A673 (cell line): ENCODE data around the gene ACSF2. TPM values are rescaled to one million over a fixed set of nuclear protein-coding genes. Genes with fewer than 3 reads are reported as not detected.

Source experiments
- BruUV-seq: library from RNA; stranded (reverse); fragments of 400-500 nt; replicated peaks from 2 replicates; lab custom pipeline; 2021; lab: Mats Ljungman, UMichigan
- CTCF ChIA-PET: fragments of 300-600 bp; sonication (Branson Sonifier 250); formaldehyde crosslinking; loops from one replicate; lab custom pipeline; 2022; ENCODE audit warnings: antibody characterized with exemption; lab: Charles Lee
- POLR2A ChIA-PET: fragments of 300-600 bp; sonication (Branson Sonifier 250); formaldehyde crosslinking; loops from one replicate; lab custom pipeline; 2022; ENCODE audit warnings: antibody characterized with exemption; ENCODE audit not compliant: low non-redundant PET; lab: Charles Lee
- DNase-seq: peaks from one replicate; pipeline ENCODE4 v3.0.0-alpha.2; 2015; ENCODE audit warnings: low spot score
- H3K27ac ChIP-seq: fragments of 200-600 bp; sonication (generic); 2 replicates; pipeline ENCODE4 v1.5.1; 2016; ENCODE audit warnings: mixed run types, low read depth, mild to moderate bottlenecking, mixed read lengths, antibody characterized with exemption, low read length; ENCODE audit not compliant: poor library complexity, severe bottlenecking
- H3K27me3 ChIP-seq: fragments of 200-600 bp; sonication (generic); replicated peaks from 2 replicates; pipeline ENCODE4 v1.6.1; 2017; ENCODE audit warnings: mixed run types, low read depth, mild to moderate bottlenecking, mixed read lengths, antibody characterized with exemption, low read length; ENCODE audit not compliant: insufficient read depth, poor library complexity
- H3K36me3 ChIP-seq: fragments of 200-600 bp; sonication (generic); 2 replicates; pipeline ENCODE4 v1.6.1; 2016; ENCODE audit warnings: mixed run types, mild to moderate bottlenecking, mixed read lengths, antibody characterized with exemption, low read length; ENCODE audit not compliant: insufficient read depth, poor library complexity, severe bottlenecking
- H3K4me1 ChIP-seq: fragments of 200-600 bp; sonication (generic); 2 replicates; pipeline ENCODE4 v1.6.1; 2017; ENCODE audit warnings: mixed run types, mild to moderate bottlenecking, mixed read lengths, antibody characterized with exemption, low read length; ENCODE audit not compliant: insufficient read depth, poor library complexity, severe bottlenecking
- H3K4me3 ChIP-seq: fragments of 200-600 bp; sonication (generic); 2 replicates; pipeline ENCODE4 v1.5.1; 2016; ENCODE audit warnings: low read depth, mixed run types, mild to moderate bottlenecking, mixed read lengths, low read length; ENCODE audit not compliant: poor library complexity, severe bottlenecking
- H3K9me3 ChIP-seq: fragments of 200-600 bp; sonication (generic); 2 replicates; pipeline ENCODE4 v1.6.1; 2016; ENCODE audit warnings: mixed run types, low read depth, mild to moderate bottlenecking, mixed read lengths, antibody characterized with exemption, low read length; ENCODE audit not compliant: poor library complexity, severe bottlenecking
- EZH2 ChIP-seq: fragments of 200-600 bp; sonication (generic); IDR thresholded peaks from 2 replicates; pipeline ENCODE4 v1.6.1; 2017; ENCODE audit warnings: borderline replicate concordance, low read depth, mild to moderate bottlenecking, mixed read lengths, antibody characterized with exemption, low read length; ENCODE audit not compliant: poor library complexity, severe bottlenecking
- intact Hi-C: fragments of 100-400 bp; cut with micrococcal nuclease; formaldehyde crosslinking; loops from one replicate; pipeline ENCODE4 v1.10.0; 2022; ENCODE audit not compliant: unreplicated experiment
- total RNA-seq: library from RNA; stranded (reverse); gene quantifications from 2 replicates; pipeline ENCODE4 v1.2.3, GENCODE V29; 2021
- TF ChIP-seq, protein P1 (sequence below): fragments of 300-800, 200-600 bp; sonication (generic); conservative IDR thresholded peaks from 2 replicates; pipeline ENCODE4 v1.5.1; 2017; ENCODE audit warnings: low read depth, mild to moderate bottlenecking, antibody characterized with exemption, low read length, moderate library complexity, mixed read lengths

The ACSF2 gene
- total RNA-seq, 1 experiment from 2014 or later, result 4.1 TPM

- DNase-seq, result peak; percentile 40
- intact Hi-C loops, result no loop called here
- POLR2A ChIA-PET, result interaction anchor here (0.9 kb wide), 1 partner anchor 505 kb away, joined by 3 read pairs; no protein-coding TSS in a partner anchor
Measured at GRCh38 chr17:50501054-50501453, 75.0 kb downstream of the ACSF2 start.

DNA sequence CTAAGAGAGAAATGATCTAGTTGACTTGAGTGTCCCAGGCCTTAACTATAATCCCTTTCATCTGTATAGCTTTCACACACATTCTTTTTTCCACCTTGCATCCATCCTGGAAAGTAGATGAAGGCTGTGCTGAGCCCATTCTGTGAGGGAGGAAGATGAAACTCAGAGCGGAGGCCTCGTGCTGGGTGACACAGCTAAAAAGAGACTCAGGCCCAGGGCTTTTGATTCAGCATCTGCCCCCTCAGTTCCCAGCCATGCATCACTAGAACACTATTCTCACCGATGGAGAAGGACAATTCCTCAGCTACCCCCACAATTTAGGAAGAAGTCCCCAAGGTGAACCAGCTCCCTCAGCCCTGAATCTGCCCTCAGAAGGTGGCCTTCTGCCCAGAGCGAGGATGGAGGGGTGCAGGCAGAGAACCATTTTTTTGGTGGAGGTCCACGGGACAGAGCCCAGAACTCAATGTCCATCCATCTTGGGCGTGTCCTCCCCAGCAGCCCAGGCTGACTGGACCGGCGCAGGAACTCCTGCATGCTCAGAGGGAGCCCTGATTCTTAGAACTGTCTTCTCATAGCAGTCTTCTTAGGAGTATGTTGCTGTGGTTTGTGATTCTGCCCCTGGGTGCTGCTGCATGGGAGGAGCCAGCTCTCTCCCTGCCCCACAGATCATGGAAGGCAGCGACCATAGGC is 76.4 kb downstream of the ACSF2 start:
- intact Hi-C loops, result no loop called here
- CTCF ChIA-PET, result no interaction called here
- no peak for TF ChIP-seq EZH2
- TF ChIP-seq, protein P1, sequence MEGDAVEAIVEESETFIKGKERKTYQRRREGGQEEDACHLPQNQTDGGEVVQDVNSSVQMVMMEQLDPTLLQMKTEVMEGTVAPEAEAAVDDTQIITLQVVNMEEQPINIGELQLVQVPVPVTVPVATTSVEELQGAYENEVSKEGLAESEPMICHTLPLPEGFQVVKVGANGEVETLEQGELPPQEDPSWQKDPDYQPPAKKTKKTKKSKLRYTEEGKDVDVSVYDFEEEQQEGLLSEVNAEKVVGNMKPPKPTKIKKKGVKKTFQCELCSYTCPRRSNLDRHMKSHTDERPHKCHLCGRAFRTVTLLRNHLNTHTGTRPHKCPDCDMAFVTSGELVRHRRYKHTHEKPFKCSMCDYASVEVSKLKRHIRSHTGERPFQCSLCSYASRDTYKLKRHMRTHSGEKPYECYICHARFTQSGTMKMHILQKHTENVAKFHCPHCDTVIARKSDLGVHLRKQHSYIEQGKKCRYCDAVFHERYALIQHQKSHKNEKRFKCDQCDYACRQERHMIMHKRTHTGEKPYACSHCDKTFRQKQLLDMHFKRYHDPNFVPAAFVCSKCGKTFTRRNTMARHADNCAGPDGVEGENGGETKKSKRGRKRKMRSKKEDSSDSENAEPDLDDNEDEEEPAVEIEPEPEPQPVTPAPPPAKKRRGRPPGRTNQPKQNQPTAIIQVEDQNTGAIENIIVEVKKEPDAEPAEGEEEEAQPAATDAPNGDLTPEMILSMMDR, result no peak
- H3K9me3 ChIP-seq, result no peaks in the 10 kb centered on the region
- H3K27ac ChIP-seq, result no peak overlapping the region
- no peak overlapping the region for H3K4me3 ChIP-seq
- POLR2A ChIA-PET, result interaction anchor here (0.6 kb wide), 1 partner anchor 23 kb away, joined by 4 read pairs; no protein-coding TSS in a partner anchor
- H3K4me1 ChIP-seq, result no peaks in the 10 kb centered on the region
- no TSS peak for BruUV-seq
- H3K27me3 ChIP-seq, result no peaks in the 10 kb centered on the region
- H3K36me3 ChIP-seq, result no peaks in the 10 kb centered on the region
- no peak for DNase-seq

More at GRCh38 chr17:50501054-50501453, 75.0 kb downstream of the ACSF2 start:
- no peaks in the 10 kb centered on the region for H3K27me3 ChIP-seq
- CTCF ChIA-PET, result interaction anchor here (0.7 to 1.1 kb wide), 3 partner anchors 10 to 291 kb away, joined by 3 to 4 read pairs (median 3); no protein-coding TSS in a partner anchor
- TF ChIP-seq EZH2, result no peak
- TF ChIP-seq, protein P1, result peak; percentile 60
- no peaks in the 10 kb centered on the region for H3K9me3 ChIP-seq
- BruUV-seq, result no TSS peak
- H3K36me3 ChIP-seq, result no peaks in the 10 kb centered on the region
- no peaks in the 10 kb centered on the region for H3K4me1 ChIP-seq
- no peak overlapping the region for H3K4me3 ChIP-seq
- H3K27ac ChIP-seq, result no peak overlapping the region

DNA sequence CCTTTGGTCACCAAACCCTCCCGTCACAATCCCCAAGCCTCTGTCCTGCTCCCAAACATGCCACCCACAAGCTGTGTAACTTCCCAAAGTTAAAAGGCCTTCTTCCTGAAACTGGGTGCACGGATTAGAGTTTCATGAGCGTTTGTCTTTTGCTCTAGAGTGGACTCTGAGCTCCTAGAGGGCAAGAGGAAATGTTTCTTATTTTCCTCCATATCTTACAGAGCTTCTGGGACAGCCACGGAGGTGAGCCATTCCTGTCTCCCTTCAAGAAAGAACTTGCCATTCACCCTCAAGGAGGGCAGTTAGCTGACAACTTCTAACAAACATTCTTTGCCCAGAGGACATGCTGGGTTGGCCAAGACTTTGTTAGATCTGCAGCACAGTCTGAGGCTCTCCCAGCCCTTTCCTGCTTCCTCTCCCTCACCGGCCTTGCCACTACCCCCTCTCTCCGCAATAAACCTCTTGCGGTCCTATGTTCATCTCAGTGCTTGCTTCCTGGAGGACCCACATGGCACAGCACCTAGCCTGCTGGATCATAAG is 79.6 kb downstream of the ACSF2 start:
- Histone ChIP-seq H3K4me1 (peaks cover 6% of the 10 kb centered on the region), H3K27me3 (no peaks in the 10 kb centered on the region), H3K36me3 (no peaks in the 10 kb centered on the region), H3K4me3 (no peak overlapping the region), H3K27ac (no peak overlapping the region), H3K9me3 (no peaks in the 10 kb centered on the region)
- POLR2A ChIA-PET, result no interaction called here
- BruUV-seq, result no TSS peak
- no peak for TF ChIP-seq EZH2
- TF ChIP-seq, protein P1, result no peak
- CTCF ChIA-PET, result interaction anchor here (0.8 kb wide), 1 partner anchor 16 kb away, joined by 3 read pairs; no protein-coding TSS in a partner anchor
- intact Hi-C loops, result no loop called here
- DNase-seq, result no peak
